Left ventricle myocardium inferior (tissue), 1 donor: ENCODE results near the gene ROGDI. TPM values are rescaled to one million over a fixed set of nuclear protein-coding genes. Genes with fewer than 3 reads are reported as not detected.

Source experiments
- DNase-seq: peaks from one replicate; pipeline ENCODE4 v3.0.0-alpha.2; 2020
- H3K27ac ChIP-seq: fragments of 200-600 bp; replicated peaks from 2 replicates; pipeline ENCODE4 v1.8.0; 2021
- H3K27me3 ChIP-seq: fragments of 200-600 bp; 2 replicates; pipeline ENCODE4 v1.8.0; 2021; ENCODE audit warnings: low read depth
- H3K36me3 ChIP-seq: fragments of 200-600 bp; 2 replicates; pipeline ENCODE4 v1.8.0; 2021
- H3K4me1 ChIP-seq: fragments of 200-600 bp; 2 replicates; pipeline ENCODE4 v1.8.0; 2021
- H3K4me3 ChIP-seq: fragments of 200-600 bp; 2 replicates; pipeline ENCODE4 v1.8.0; 2021; ENCODE audit warnings: mild to moderate bottlenecking, moderate library complexity
- H3K9me3 ChIP-seq: fragments of 200-600 bp; replicated peaks from 2 replicates; pipeline ENCODE4 v1.8.0; 2021
- intact Hi-C: fragments of 100-400 bp; cut with micrococcal nuclease; formaldehyde crosslinking; loops from one replicate; pipeline ENCODE4 v1.11.0; 2022
- total RNA-seq: library from RNA; stranded (reverse); fragmentation: NEBNext Ultra II Directional; extraction: Animal tissue kit (Norgen Biotek cat#: 25700); gene quantifications from one replicate; pipeline ENCODE4 v1.2.1, GENCODE V29; 2021
- TF ChIP-seq, protein P1 (sequence below): fragments of 200-600 bp; IDR thresholded peaks from 2 replicates; pipeline ENCODE4 v1.8.0; 2021; ENCODE audit warnings: antibody characterized with exemption, mild to moderate bottlenecking, borderline replicate concordance
- donor health status: DM: no; HTN: yes; CAD: no; lungs with severe emphysema.

Gene ROGDI
- total RNA-seq, 1 donor from 2014 or later, result 97.4 TPM

DNA sequence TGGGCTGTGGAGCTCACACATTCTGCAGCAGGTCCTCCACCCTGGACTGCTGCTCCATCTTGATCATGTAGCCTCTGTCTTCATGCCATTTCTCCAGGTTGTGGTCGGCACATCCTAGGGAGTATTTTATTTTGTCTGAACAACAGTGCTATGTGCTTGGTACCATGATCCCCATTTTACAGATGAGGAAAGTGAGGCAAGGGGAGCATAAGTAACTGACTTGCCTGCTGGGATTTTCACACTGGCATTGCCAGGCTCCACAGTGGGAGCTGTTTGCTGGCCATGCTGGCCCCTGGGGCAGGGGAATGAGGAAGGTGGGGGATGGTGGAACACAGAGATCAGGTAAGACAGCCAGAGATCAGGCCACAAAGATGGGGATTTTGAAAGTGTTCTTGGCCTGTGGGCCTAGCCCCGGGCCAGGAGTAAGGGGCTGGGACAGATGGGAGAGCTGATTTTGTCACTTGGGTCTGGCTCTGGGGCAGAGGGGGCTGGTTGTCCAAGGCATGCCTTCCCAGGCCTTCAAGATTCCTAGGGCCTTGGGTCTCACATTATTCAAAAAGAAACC, 26.2 kb downstream of the ROGDI start:
- Histone ChIP-seq H3K4me3 (no peak overlapping the region), H3K9me3 (no peaks in the 10 kb centered on the region), H3K4me1 (no peaks in the 10 kb centered on the region), H3K27ac (no peak overlapping the region), H3K36me3 (no peaks in the 10 kb centered on the region), H3K27me3 (no peaks in the 10 kb centered on the region)
- TF ChIP-seq, protein P1, sequence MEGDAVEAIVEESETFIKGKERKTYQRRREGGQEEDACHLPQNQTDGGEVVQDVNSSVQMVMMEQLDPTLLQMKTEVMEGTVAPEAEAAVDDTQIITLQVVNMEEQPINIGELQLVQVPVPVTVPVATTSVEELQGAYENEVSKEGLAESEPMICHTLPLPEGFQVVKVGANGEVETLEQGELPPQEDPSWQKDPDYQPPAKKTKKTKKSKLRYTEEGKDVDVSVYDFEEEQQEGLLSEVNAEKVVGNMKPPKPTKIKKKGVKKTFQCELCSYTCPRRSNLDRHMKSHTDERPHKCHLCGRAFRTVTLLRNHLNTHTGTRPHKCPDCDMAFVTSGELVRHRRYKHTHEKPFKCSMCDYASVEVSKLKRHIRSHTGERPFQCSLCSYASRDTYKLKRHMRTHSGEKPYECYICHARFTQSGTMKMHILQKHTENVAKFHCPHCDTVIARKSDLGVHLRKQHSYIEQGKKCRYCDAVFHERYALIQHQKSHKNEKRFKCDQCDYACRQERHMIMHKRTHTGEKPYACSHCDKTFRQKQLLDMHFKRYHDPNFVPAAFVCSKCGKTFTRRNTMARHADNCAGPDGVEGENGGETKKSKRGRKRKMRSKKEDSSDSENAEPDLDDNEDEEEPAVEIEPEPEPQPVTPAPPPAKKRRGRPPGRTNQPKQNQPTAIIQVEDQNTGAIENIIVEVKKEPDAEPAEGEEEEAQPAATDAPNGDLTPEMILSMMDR, result no peak
- DNase-seq, result no peak
- intact Hi-C loops, result no loop called here

DNA sequence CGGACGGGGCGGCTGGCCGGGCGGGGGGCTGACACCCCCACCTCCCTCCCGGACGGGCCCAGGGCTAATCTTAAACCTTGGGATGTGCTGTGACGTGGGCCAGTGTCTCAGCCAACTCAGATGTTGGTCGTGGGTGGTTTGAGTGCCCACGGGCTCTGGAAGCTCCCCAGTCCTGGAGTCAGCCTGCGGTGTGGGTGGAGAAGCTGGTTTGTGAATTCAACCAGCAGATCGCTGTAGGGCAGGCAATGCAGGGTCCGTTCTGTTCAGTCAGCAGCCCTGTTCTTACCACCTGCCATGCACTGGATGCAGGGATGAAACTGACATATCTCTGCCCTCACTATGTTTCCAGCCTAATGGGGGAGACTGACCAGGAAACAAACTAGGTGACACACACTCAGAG, 27.4 kb downstream of the ROGDI start:
- no peak for DNase-seq
- TF ChIP-seq, protein P1, result no peak
- H3K36me3 ChIP-seq, result no peaks in the 10 kb centered on the region
- intact Hi-C loops, result no loop called here
- H3K27me3 ChIP-seq, result no peaks in the 10 kb centered on the region
- H3K27ac ChIP-seq, result no peak overlapping the region
- H3K4me3 ChIP-seq, result no peak overlapping the region
- H3K9me3 ChIP-seq, result no peaks in the 10 kb centered on the region
- H3K4me1 ChIP-seq, result no peaks in the 10 kb centered on the region

DNA sequence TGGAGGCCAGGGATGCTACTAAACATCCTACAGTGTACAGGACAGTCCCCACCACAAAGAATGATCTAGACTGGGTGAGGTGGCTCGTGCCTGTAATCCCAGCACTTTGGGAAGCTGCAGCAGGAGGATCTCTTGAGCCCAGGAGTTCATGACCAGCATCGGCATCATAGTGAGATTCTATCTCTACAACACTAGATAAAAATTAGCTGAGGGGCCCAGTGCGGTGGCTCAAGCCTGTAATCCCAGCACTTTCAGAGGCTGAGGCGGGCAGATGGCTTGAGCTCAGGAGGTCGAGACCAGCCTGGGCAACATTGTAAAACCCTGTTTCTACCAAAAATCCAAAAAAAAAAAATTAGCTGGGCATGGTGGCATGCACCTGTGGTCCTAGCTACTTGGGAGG, 30.1 kb downstream of the ROGDI start:
- H3K36me3 ChIP-seq, result no peaks in the 10 kb centered on the region
- DNase-seq, result no peak
- H3K27me3 ChIP-seq, result no peaks in the 10 kb centered on the region
- intact Hi-C loops, result no loop called here
- no peaks in the 10 kb centered on the region for H3K9me3 ChIP-seq
- H3K4me3 ChIP-seq, result no peak overlapping the region
- no peak overlapping the region for H3K27ac ChIP-seq
- TF ChIP-seq, protein P1, result no peak
- H3K4me1 ChIP-seq, result peaks cover 15% of the 10 kb centered on the region

DNA sequence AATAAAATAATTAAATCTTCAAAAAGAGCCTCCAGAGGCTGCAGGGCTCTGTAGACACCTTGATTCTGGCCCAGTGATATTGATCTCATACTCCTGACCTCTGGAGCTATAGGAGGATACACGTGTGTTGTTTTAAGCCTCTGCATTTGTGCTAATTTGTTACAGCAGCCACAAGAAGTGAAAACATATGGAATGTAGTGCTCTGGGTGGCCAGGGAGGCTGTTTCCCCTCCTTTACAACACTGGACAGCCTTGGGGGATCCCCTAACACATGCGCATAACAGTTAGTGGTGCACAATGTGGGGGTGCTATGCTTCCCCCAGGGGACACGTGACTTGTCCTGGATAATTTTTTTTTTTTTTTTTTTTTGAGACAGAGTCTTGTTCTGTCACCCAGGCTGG, 30.8 kb downstream of the ROGDI start:
- intact Hi-C loops, result no loop called here
- TF ChIP-seq, protein P1, result no peak
- DNase-seq, result no peak
- Histone ChIP-seq H3K36me3 (no peaks in the 10 kb centered on the region), H3K27me3 (no peaks in the 10 kb centered on the region), H3K4me1 (peaks cover 20% of the 10 kb centered on the region), H3K4me3 (no peak overlapping the region), H3K9me3 (no peaks in the 10 kb centered on the region), H3K27ac (no peak overlapping the region)

DNA sequence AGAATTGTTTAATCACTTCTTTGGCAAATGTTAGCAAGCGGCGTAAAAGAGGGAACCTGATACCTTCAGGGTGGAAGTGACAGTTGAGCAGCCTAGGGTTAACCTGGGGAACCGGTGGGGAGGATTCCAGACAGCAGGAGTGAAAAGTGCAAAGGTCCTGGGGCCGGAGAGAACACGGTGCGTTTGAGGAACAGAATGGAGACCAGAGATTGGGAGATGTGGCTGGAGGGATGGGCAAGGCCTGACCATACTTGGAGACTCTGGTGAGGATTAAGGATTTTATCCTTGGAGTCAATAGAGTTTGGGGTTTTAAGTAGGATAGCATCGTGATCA, 33.2 kb downstream of the ROGDI start:
- no peak for DNase-seq
- TF ChIP-seq, protein P1, result no peak
- Histone ChIP-seq H3K4me3 (peak overlapping the region; percentile 86), H3K27me3 (no peaks in the 10 kb centered on the region), H3K36me3 (peaks cover 9% of the 10 kb centered on the region), H3K4me1 (peaks cover 39% of the 10 kb centered on the region), H3K9me3 (no peaks in the 10 kb centered on the region), H3K27ac (peak overlapping the region; percentile 91)
- intact Hi-C loops, result no loop called here
